D721Med (cell line): ENCODE measurements around the gene OR8G1.
"Not testable (repeated sequence)": the region's sequence is repeated elsewhere in the genome, so short reads cannot be mapped to it uniquely, and the experiment has no call there.

Source experiments
- DNase-seq: peaks from one replicate; pipeline ENCODE4 v3.0.0; 2011; ENCODE audit warnings: low spot score; ENCODE audit not compliant: insufficient read length
- FAIRE-seq: peaks from 2 replicates; lab custom pipeline; 2011; peaks lifted over from hg19 to GRCh38; lab: Jason Lieb, UNC
- CTCF ChIP-seq: IDR thresholded peaks from 2 replicates; pipeline ENCODE4 v1.5.1; 2012; ENCODE audit warnings: mild to moderate bottlenecking, control low read depth; ENCODE audit not compliant: insufficient read depth; ENCODE audit errors: missing control alignments

Gene OR8G1

DNA sequence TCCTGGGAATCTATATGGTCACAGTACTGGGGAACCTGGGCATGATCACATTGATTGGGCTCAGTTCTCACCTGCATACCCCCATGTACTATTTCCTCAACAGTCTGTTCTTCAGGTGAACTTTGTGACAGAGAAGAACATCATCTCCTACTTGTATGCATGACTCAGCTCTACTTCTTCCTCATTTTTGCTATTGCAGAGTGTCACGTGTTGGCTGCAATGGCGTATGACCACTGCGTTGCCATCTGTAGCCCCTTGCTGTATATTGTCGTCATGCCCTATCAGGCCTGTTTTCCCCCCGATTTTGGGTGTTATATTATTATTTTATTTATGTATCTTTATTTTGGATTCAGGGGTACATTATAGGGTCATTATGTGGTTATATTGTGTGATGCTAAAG lies 2.4 kb upstream of the OR8G1 start:
- DNase-seq: no peak
- FAIRE-seq: no peak
- TF ChIP-seq CTCF: no peak

DNA sequence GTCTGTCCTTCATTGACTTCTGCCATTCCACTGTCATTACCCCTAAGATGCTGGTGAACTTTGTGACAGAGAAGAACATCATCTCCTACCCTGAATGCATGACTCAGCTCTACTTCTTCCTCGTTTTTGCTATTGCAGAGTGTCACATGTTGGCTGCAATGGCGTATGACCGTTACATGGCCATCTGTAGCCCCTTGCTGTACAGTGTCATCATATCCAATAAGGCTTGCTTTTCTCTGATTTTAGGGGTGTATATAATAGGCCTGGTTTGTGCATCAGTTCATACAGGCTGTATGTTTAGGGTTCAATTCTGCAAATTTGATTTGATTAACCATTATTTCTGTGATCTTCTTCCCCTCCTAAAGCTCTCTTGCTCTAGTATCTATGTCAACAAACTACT lies 9.0 kb downstream of the OR8G1 start:
- DNase-seq, FAIRE-seq: not testable (repeated sequence)

GRCh38 chr11:124256076-124256475 lies 15.2 kb downstream of the OR8G1 start, which contains the start of gene OR8G5:
OR8G5 (plus strand) TSS chr11:124256376; CDS start chr11:124264932, 8,556 bp downstream.
- DNase-seq (no peak), FAIRE-seq (no peak)
- no peak for TF ChIP-seq CTCF

DNA sequence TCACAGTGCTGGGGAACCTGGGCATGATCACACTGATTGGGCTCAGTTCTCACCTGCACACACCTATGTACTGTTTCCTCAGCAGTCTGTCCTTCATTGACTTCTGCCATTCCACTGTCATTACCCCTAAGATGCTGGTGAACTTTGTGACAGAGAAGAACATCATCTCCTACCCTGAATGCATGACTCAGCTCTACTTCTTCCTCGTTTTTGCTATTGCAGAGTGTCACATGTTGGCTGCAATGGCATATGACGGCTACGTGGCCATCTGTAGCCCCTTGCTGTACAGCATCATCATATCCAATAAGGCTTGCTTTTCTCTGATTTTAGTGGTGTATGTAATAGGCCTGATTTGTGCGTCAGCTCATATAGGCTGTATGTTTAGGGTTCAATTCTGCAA lies 24.1 kb downstream of the OR8G1 start:
- not testable (repeated sequence) for DNase-seq, FAIRE-seq

DNA sequence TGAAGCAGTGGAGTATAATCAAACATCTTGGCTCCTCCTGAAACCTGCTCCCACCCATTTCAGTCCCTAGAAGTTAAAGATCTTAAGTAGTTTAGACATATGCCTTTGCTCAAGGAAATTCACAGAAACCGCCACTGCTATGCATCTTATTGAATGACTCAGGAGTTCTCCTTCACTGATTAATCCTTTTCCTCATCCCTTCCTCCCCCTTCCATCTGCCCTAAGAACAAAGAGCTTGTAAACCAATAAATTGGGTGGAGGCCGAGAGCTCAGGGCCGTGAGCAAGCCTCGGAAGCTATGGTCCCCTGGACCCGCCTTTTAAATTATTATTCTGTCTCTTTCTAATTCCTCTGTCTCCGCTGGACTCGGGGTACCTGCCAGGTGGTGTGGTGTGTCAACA lies 30.0 kb downstream of the OR8G1 start:
- not testable (repeated sequence) for DNase-seq, FAIRE-seq

DNA sequence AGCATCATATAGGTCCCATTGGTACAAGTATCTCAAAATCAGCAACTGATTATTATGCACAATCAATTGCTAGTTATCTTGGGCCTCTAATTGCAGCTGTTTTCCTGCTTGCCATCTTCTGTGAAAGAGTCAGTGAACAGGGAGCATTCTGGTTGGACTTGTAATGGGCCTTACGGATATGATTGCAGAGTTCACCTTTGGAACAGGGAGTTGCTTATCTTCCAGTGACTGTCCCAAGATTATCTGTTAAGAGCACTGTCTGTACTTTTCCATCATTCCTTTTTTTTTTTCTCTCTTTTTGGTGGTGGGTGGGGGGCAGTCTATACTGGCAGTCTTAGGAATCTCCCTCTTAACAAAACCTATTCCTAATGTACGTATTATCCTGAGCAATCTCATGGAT lies 33.1 kb downstream of the OR8G1 start:
- no peak for TF ChIP-seq CTCF
- FAIRE-seq (no peak), DNase-seq (no peak)

- no peak for DNase-seq
- TF ChIP-seq CTCF: no peak
- FAIRE-seq: no peak
Observed at GRCh38 chr11:124276081-124276480, 35.2 kb downstream of the OR8G1 start.

GRCh38 chr11:124277207-124277606 lies 36.3 kb downstream of the OR8G1 start:
- DNase-seq: no peak
- TF ChIP-seq CTCF: no peak
- FAIRE-seq: no peak

- FAIRE-seq: no peak
- TF ChIP-seq CTCF: no peak
Observed at GRCh38 chr11:124277804-124278203, 36.9 kb downstream of the OR8G1 start.

More at GRCh38 chr11:124277804-124278203, 36.9 kb downstream of the OR8G1 start:
- no peak for DNase-seq
